Adipose tissue (tissue), 3 donors: ENCODE measurements around the gene MSH2. TPM values are rescaled to one million over a fixed set of nuclear protein-coding genes. Genes with fewer than 3 reads are reported as not detected.
"Not testable (repeated sequence)": the region's sequence is repeated elsewhere in the genome, so short reads cannot be mapped to it uniquely, and the experiment has no call there.

Experiments used
- H3K27ac ChIP-seq: one replicate; pipeline ENCODE4 v1.5.1; 2013; ENCODE audit warnings: low read depth, low read length
- WGBS, 3 donors: extraction: QIAGEN DNeasy Blood & Tissue Kit; methylation state at CpG; one replicate each; pipeline ENCODE4 v1.1.7; 2013; 5-methylcytosine and 5-hydroxymethylcytosine counted together
- polyA plus RNA-seq, 3 donors: library from polyadenylated mRNA; stranded (reverse); fragments of 200-250 nt; gene quantifications; one replicate each; pipeline ENCODE4 v1.2.3, GENCODE V29; 2013
- donor health status: healthy with polysubstance abuse.
- donor health status: Bipolar disorder and iron deficiency.
- donor health status: healthy.

The MSH2 gene
- 1 to 10 TPM; 4.4 to 8.7 (median 6.5) TPM for polyA plus RNA-seq

- H3K27ac ChIP-seq, result no peak within 1 kb of the TSS
- WGBS, 3 donors, result 0 to 1% (median 0%) methylated on average over 70 to 73 of the region's 73 CpGs
Measured at GRCh38 chr2:47402805-47403608, at the start of gene MSH2. TSS of gene MSH2 (plus strand) at chr2:47403156. CDS start at chr2:47403192, 36 bp downstream.

- WGBS, 3 donors, result 71 to 87% (median 85%) methylated on average over 11 of the region's 11 CpGs
Measured at GRCh38 chr2:47354013-47354847, 48.7 kb upstream of the MSH2 start.

GRCh38 chr2:47354848-47355204, 48.1 kb upstream of the MSH2 start:
- H3K27ac ChIP-seq, result no peak overlapping the region
- WGBS, 3 donors, result 61 to 85% (median 72%) methylated on average over 5 of the region's 5 CpGs

More at GRCh38 chr2:47354013-47354847, 48.7 kb upstream of the MSH2 start:
- H3K27ac ChIP-seq, result no peak overlapping the region

GRCh38 chr2:47357483-47357882, 45.5 kb upstream of the MSH2 start:
- H3K27ac ChIP-seq, result no peak overlapping the region
- WGBS, 3 donors, result 62 to 77% (median 71%) methylated on average over 4 of the region's 4 CpGs

GRCh38 chr2:47359375-47359868, 43.5 kb upstream of the MSH2 start:
- WGBS, 3 donors, result 86 to 91% (median 88%) methylated on average over 10 of the region's 10 CpGs
- H3K27ac ChIP-seq, result no peak overlapping the region

- WGBS, 3 donors, result 35 to 73% (median 73%) methylated on average over 3 of the region's 3 CpGs
- H3K27ac ChIP-seq, result no peak overlapping the region
Measured at GRCh38 chr2:47360283-47360682, 42.7 kb upstream of the MSH2 start.

- WGBS, 3 donors, result 87 to 98% (median 95%) methylated on average over 3 of the region's 3 CpGs
- H3K27ac ChIP-seq, result no peak overlapping the region
Measured at GRCh38 chr2:47360927-47361326, 42.0 kb upstream of the MSH2 start.

- 90 to 95% (median 93%) methylated on average over 10 of the region's 10 CpGs for WGBS, 3 donors
- H3K27ac ChIP-seq, result not testable (repeated sequence)
Measured at GRCh38 chr2:47361505-47362229, 41.3 kb upstream of the MSH2 start.

GRCh38 chr2:47373747-47374146, 29.2 kb upstream of the MSH2 start:
- 32 to 75% (median 61%) methylated on average over 5 of the region's 5 CpGs for WGBS, 3 donors
- no peak overlapping the region for H3K27ac ChIP-seq

- no peak overlapping the region for H3K27ac ChIP-seq
- 79 to 88% (median 88%) methylated on average over 1 of the region's 1 CpG for WGBS, 3 donors
Measured at GRCh38 chr2:47375307-47375706, 27.6 kb upstream of the MSH2 start.

- 69 to 79% (median 75%) methylated on average over 3 of the region's 3 CpGs for WGBS, 3 donors
- no peak overlapping the region for H3K27ac ChIP-seq
Measured at GRCh38 chr2:47379384-47379783, 23.6 kb upstream of the MSH2 start.

- no peak overlapping the region for H3K27ac ChIP-seq
- WGBS, 3 donors, result 93 to 97% (median 94%) methylated on average over 1 of the region's 1 CpG
Measured at GRCh38 chr2:47381408-47381807, 21.5 kb upstream of the MSH2 start.

GRCh38 chr2:47386551-47386950, 16.4 kb upstream of the MSH2 start:
- WGBS, 3 donors, result 79 to 89% (median 82%) methylated on average over 3 of the region's 3 CpGs
- no peak overlapping the region for H3K27ac ChIP-seq

GRCh38 chr2:47388888-47389287, 14.1 kb upstream of the MSH2 start:
- H3K27ac ChIP-seq, result no peak overlapping the region
- WGBS, 3 donors, result 54 to 64% (median 57%) methylated on average over 2 of the region's 2 CpGs

GRCh38 chr2:47389692-47390091, 13.3 kb upstream of the MSH2 start:
- H3K27ac ChIP-seq, result no peak overlapping the region
- 75 to 95% (median 88%) methylated on average over 1 of the region's 1 CpG for WGBS, 3 donors

- no peak overlapping the region for H3K27ac ChIP-seq
- WGBS, 3 donors, result 51 to 73% (median 64%) methylated on average over 36 of the region's 36 CpGs
Measured at GRCh38 chr2:47401789-47402554, 984 bp upstream of the MSH2 start.

GRCh38 chr2:47402555-47402804, 476 bp upstream of the MSH2 start:
- WGBS, 3 donors, result 2 to 4% (median 3%) methylated on average over 8 of the region's 8 CpGs
- no peak overlapping the region for H3K27ac ChIP-seq

GRCh38 chr2:47403609-47404193, 745 bp downstream of the MSH2 start:
- WGBS, 3 donors, result 4 to 5% (median 5%) methylated on average over 24 of the region's 24 CpGs
- no peak overlapping the region for H3K27ac ChIP-seq
